K562 treated with DMSO at 1 percent for 48 hours (cell line): ENCODE results near the gene CDC37. TPM values are rescaled to one million over a fixed set of nuclear protein-coding genes. Genes with fewer than 3 reads are reported as not detected.

Experiments
- total RNA-seq: library from RNA; unstranded; fragments of 300-600 nt; gene quantifications from 2 replicates; pipeline ENCODE4 v1.2.3, GENCODE V29; 2022; ENCODE audit warnings: low replicate concordance; ENCODE audit errors: extremely low read depth

The CDC37 gene
- total RNA-seq = not detected in 2 replicates

DNA sequence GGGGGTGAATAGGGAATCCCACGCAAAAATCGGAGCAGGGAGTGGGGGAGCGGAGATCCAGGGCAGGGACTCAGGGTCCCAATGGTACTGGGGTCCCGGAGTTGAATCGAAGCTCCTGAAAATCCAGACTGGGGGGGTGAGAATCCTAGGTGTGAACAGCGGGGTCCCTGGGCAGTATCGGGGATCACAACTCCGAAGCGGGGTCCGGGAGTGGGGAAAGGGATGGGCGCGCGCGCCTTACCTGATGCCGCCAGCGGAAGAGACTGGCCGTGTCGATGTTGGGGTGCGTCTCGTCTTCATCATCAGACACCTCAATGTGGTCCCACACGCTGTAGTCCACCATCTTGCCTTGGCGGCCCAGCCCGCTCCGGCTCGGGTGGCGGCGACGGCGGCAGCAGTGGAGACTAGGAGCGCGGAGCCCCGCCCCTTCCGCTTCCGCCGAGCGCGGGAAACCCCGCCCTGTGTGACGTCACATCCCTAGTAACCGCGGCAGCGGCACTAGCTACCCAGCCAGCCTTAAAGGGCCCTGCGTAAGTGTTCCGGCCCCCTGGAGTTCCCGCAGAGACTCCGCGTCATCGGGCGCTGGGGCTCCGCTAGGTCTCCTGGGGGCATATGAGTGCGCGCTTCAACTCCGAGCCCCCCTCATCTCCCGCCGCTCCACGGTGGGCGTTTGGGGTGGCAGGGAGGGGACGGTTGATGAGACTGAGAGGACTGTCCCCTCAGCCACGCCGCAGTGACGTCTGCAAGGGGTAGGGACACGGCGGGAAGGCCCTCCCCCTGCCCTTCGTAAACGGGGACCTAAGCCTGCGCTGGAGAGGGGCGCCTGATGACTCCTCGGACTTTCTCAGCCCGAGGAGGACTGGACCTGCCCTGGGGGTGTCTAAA lies at the start of gene CDC37:
TSS of gene CDC37 (minus strand) at position 406 of the 885 bp plus-strand sequence. CDS start at position 343, 63 bp downstream.

DNA sequence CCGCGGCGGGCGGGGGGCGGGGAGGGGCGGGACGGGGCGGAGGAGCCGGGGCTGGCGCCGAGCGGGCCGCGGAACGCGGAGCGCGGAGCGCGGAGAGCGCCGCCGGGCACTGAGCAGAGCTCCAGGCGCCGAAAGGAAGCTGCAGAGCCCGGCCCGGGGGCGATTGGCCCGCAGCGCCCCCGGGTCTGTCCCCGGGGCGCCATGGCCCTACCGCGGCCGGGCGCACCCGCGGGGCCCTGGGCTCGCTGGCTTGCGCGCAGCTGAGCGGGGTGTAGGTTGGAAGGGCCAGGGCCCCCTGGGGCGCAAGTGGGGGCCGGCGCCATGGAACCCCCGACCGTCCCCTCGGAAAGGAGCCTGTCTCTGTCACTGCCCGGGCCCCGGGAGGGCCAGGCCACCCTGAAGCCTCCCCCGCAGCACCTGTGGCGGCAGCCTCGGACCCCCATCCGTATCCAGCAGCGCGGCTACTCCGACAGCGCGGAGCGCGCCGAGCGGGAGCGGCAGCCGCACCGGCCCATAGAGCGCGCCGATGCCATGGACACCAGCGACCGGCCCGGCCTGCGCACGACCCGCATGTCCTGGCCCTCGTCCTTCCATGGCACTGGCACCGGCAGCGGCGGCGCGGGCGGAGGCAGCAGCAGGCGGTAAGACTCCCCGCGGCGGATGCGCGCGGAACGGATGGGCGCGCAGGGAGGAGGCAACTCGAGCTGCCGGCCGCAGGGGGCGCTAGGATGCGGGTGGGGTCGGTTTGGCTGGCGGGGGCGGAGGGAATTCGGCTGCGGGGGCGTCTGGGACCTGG lies 17.3 kb upstream of the CDC37 start, which contains the start of gene PDE4A:
TSS of gene PDE4A (plus strand) at position 95 of the 796 bp plus-strand sequence. CDS start at position 322, 227 bp downstream.

DNA sequence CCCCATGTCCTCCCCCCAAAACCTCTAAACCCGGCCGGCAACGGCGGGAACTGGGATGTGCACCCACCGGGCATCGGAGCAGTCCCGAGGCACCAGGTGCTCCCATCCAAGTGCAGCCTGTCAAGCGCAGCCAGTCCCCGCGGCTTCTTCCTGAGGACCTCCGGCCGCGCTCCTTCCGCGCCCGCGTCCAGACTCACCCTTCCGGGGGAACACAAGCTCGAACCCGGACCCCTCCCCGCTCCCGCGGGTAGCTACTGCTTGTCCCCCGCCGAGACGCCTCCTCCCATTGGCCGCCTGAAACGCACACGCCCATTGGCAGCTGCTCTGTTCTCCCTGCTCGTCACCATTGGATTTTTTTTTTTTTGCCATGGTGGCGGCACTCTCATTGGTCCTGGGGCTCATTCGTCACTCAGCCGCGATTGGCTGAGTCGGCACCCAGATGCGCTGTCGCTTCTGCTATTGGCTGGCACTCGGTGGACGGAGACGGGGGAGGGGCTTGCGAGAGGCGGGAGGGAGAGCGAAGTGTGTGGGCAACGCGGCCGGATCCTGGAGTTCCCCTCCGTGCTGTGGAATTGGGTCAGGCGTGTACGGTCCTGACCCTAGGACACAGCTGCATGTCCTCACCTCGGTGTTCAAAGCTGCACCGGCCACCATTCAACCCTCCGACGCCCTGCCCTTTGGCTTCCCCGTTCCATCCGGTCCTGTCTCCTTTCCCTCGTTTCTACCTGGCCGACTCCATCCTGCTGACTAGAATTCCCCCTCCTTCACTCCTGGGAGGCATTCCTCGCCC lies 22.8 kb downstream of the CDC37 start, which contains the start of gene TYK2:
TSS of gene TYK2 (minus strand) at position 260 of the 790 bp plus-strand sequence. CDS start 2,166 bp downstream, outside the sequence.

Other genes with a start within 250 kb of the CDC37 start
- 271 TPM in 1 of 2 replicates, not detected in the other for gene DNMT1, start 208.6 kb downstream of the CDC37 start, total RNA-seq
- gene S1PR2, start 172.2 kb downstream of the CDC37 start, total RNA-seq = not detected in 2 replicates
- not detected in 2 replicates for gene MRPL4, start 151.3 kb downstream of the CDC37 start, total RNA-seq
- 228 TPM in 1 of 2 replicates, not detected in the other for gene ICAM1, start 132.4 kb downstream of the CDC37 start, total RNA-seq
- not detected in 2 replicates for gene ICAM4, start 116.6 kb downstream of the CDC37 start, total RNA-seq
- gene ICAM5, start 113.6 kb downstream of the CDC37 start, total RNA-seq = not detected in 2 replicates
- not detected in 2 replicates for gene ZGLP1, start 93.7 kb downstream of the CDC37 start, total RNA-seq
- not detected in 2 replicates for gene FDX2, start 87.5 kb downstream of the CDC37 start, total RNA-seq
- gene RAVER1, start 70.0 kb downstream of the CDC37 start, total RNA-seq = not detected in 2 replicates
- not detected in 2 replicates for gene ICAM3, start 63.9 kb downstream of the CDC37 start, total RNA-seq
- 316 TPM in 1 of 2 replicates, not detected in the other for gene TYK2, start 23.0 kb downstream of the CDC37 start, total RNA-seq
- not detected in 2 replicates for gene PDE4A, start 17.0 kb upstream of the CDC37 start, total RNA-seq
- gene KEAP1, start 99.8 kb upstream of the CDC37 start, total RNA-seq = not detected in 2 replicates
- not detected in 2 replicates for gene S1PR5, start 113.9 kb upstream of the CDC37 start, total RNA-seq
- not detected in 2 replicates for gene ATG4D, start 140.4 kb upstream of the CDC37 start, total RNA-seq
- gene KRI1, start 162.5 kb upstream of the CDC37 start, total RNA-seq = not detected in 2 replicates
- not detected in 2 replicates for gene CDKN2D, start 165.4 kb upstream of the CDC37 start, total RNA-seq
- not detected in 2 replicates for gene AP1M2, start 183.8 kb upstream of the CDC37 start, total RNA-seq
- not detected in 2 replicates for gene SLC44A2, start 222.0 kb upstream of the CDC37 start, total RNA-seq